Stimulated activated CD8-positive, alpha-beta memory T cell treated with anti-CD3 and anti-CD28 coated beads, Interleukin-7, amount 100 ng/mL, for 4 hours (primary cell): ENCODE measurements around the gene WNT5A.
"Not testable (repeated sequence)": the region's sequence is repeated elsewhere in the genome, so short reads cannot be mapped to it uniquely, and the experiment has no call there.

ENCODE experiments used
- DNase-seq, 2 donors: peaks; one replicate each; pipeline ENCODE4 v3.0.0-alpha.2; 2020; ENCODE audit warnings: low read depth in 2 of 2

The WNT5A gene

GRCh38 chr3:55505776-55506175 lies 18.7 kb upstream of the WNT5A start:
- DNase-seq, result no peak

- DNase-seq, result not testable (repeated sequence)
Measured at GRCh38 chr3:55505102-55505501, 18.0 kb upstream of the WNT5A start.

GRCh38 chr3:55501905-55502304 lies 14.8 kb upstream of the WNT5A start:
- DNase-seq, result no peak

GRCh38 chr3:55500555-55501330 lies 13.6 kb upstream of the WNT5A start:
- DNase-seq, result no peak

- DNase-seq, result no peak
Measured at GRCh38 chr3:55498520-55498919, 11.4 kb upstream of the WNT5A start.

- no peak for DNase-seq
Measured at GRCh38 chr3:55497250-55497649, 10.1 kb upstream of the WNT5A start.

- DNase-seq, result no peak
Measured at GRCh38 chr3:55494976-55495375, 7.9 kb upstream of the WNT5A start.

GRCh38 chr3:55492976-55493375 lies 5.9 kb upstream of the WNT5A start:
- DNase-seq, result no peak

- no peak for DNase-seq
Measured at GRCh38 chr3:55491296-55491816, 4.2 kb upstream of the WNT5A start.

- DNase-seq, result no peak
Measured at GRCh38 chr3:55490276-55490913, 3.3 kb upstream of the WNT5A start.

GRCh38 chr3:55489798-55490132 lies 2.7 kb upstream of the WNT5A start:
- DNase-seq, result no peak

GRCh38 chr3:55488398-55489055 lies 1.4 kb upstream of the WNT5A start:
- DNase-seq, result no peak

- DNase-seq, result no peak
Measured at GRCh38 chr3:55487381-55488241, 505 bp upstream of the WNT5A start.

GRCh38 chr3:55486101-55486856 lies 827 bp downstream of the WNT5A start:
- no peak for DNase-seq

- DNase-seq, result no peak
Measured at GRCh38 chr3:55484801-55485791, 2.0 kb downstream of the WNT5A start.

GRCh38 chr3:55484191-55484689 lies 2.9 kb downstream of the WNT5A start:
- no peak for DNase-seq

GRCh38 chr3:55483196-55484095 lies 3.7 kb downstream of the WNT5A start:
- no peak for DNase-seq

GRCh38 chr3:55482496-55483195 lies 4.5 kb downstream of the WNT5A start:
- no peak for DNase-seq
